Karpas-422 (cell line): ENCODE data around the gene HIC1. TPM values are rescaled to one million over a fixed set of nuclear protein-coding genes. Genes with fewer than 3 reads are reported as not detected.

ENCODE experiments used
- DNase-seq: peaks from one replicate; pipeline ENCODE4 v3.0.0-alpha.2; 2015
- H2AFZ ChIP-seq: fragments of 200-600 bp; sonication (generic); 2 replicates; pipeline ENCODE4 v1.6.1; 2014; ENCODE audit warnings: antibody characterized with exemption, low read length, mixed read lengths
- H3K27ac ChIP-seq: fragments of 200-600 bp; sonication (generic); 2 replicates; pipeline ENCODE4 v1.5.1; 2014; ENCODE audit warnings: mild to moderate bottlenecking, low read length, moderate library complexity
- H3K27me3 ChIP-seq: fragments of 200-600 bp; sonication (generic); 2 replicates; pipeline ENCODE4 v1.6.1; 2014; ENCODE audit warnings: low read length, mixed read lengths
- H3K36me3 ChIP-seq: fragments of 200-600 bp; sonication (generic); 2 replicates; pipeline ENCODE4 v1.6.1; 2014; ENCODE audit warnings: low read length, mixed read lengths; ENCODE audit not compliant: insufficient read depth
- H3K4me1 ChIP-seq: fragments of 200-600 bp; sonication (generic); 2 replicates; pipeline ENCODE4 v1.6.1; 2014; ENCODE audit warnings: mild to moderate bottlenecking, low read length, mixed read lengths
- H3K4me2 ChIP-seq: fragments of 200-600 bp; sonication (generic); 2 replicates; pipeline ENCODE4 v1.6.1; 2014; ENCODE audit warnings: low read length, low read depth, mild to moderate bottlenecking; ENCODE audit not compliant: poor library complexity, severe bottlenecking
- H3K4me3 ChIP-seq: fragments of 200-600 bp; sonication (generic); 2 replicates; pipeline ENCODE4 v1.5.1; 2014; ENCODE audit warnings: mild to moderate bottlenecking, antibody characterized with exemption, low read length, mixed read lengths
- H3K79me2 ChIP-seq: fragments of 200-600 bp; sonication (generic); 2 replicates; pipeline ENCODE4 v1.6.1; 2014; ENCODE audit warnings: mild to moderate bottlenecking, low read length, mixed read lengths
- H3K9ac ChIP-seq: fragments of 200-600 bp; sonication (generic); 2 replicates; pipeline ENCODE4 v1.6.0; 2014; ENCODE audit warnings: low read length
- H3K9me2 ChIP-seq: fragments of 200-600 bp; sonication (generic), shearing (Covaris generic); replicated peaks from 2 replicates; pipeline ENCODE4 v1.6.0; 2014; ENCODE audit warnings: mild to moderate bottlenecking, low read length, moderate library complexity; ENCODE audit not compliant: insufficient read depth
- H3K9me3 ChIP-seq: fragments of 300-700, 200-600 bp; sonication (generic); 2 replicates; pipeline ENCODE4 v1.6.1; 2014; ENCODE audit warnings: low read length, mixed read lengths
- H4K20me1 ChIP-seq: fragments of 200-600 bp; sonication (generic); 2 replicates; pipeline ENCODE4 v1.6.1; 2014; ENCODE audit warnings: mild to moderate bottlenecking, antibody characterized with exemption, low read length, low read depth; ENCODE audit not compliant: insufficient read depth
- total RNA-seq: library from RNA; depleted of rRNA; stranded (reverse); fragments of >200 nt; shearing (Covaris generic); gene quantifications from 2 replicates; pipeline ENCODE4 v1.2.3, GENCODE V29; 2014; ENCODE audit warnings: low replicate concordance

HIC1 gene
- total RNA-seq, 1 experiment from 2014 or later: 3.2 TPM

GRCh38 chr17:2076087-2076984 is 21.4 kb downstream of the HIC1 start:
- Histone ChIP-seq H3K4me3 (no peak overlapping the region), H3K79me2 (no peaks in the 10 kb centered on the region), H3K9me2 (no peaks in the 10 kb centered on the region), H3K27ac (no peak overlapping the region), H3K36me3 (no peaks in the 10 kb centered on the region), H3K9me3 (no peaks in the 10 kb centered on the region), H3K4me1 (peaks cover 6% of the 10 kb centered on the region), H3K27me3 (no peaks in the 10 kb centered on the region), H3K9ac (no peak overlapping the region), H2AFZ (no peak overlapping the region), H4K20me1 (no peaks in the 10 kb centered on the region), H3K4me2 (no peak overlapping the region)
- DNase-seq: no peak

DNA sequence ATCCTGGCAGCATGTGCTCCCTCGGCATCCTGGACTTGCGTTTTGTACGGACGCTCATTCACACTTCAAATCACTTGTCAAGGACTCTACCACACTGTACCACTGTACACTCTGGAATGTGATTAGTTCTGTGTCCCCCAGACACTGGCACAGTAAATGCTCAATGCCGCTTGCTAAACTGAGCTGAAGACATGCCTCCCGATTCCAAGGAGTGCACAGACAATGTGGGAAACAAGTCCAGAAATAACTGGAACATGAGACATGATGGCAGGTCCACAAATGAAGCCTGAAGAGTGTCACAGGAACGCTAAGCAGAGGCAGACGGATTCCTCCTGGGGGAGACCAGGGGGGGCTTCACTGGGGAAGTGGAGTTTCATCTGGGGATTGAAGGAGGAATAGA is 22.1 kb downstream of the HIC1 start:
- no peak for DNase-seq
- Histone ChIP-seq H3K27me3 (no peaks in the 10 kb centered on the region), H3K9ac (no peak overlapping the region), H3K27ac (no peak overlapping the region), H3K4me1 (peaks cover 6% of the 10 kb centered on the region), H3K4me2 (no peak overlapping the region), H3K36me3 (no peaks in the 10 kb centered on the region), H4K20me1 (no peaks in the 10 kb centered on the region), H3K9me3 (no peaks in the 10 kb centered on the region), H3K9me2 (no peaks in the 10 kb centered on the region), H3K79me2 (no peaks in the 10 kb centered on the region), H2AFZ (no peak overlapping the region), H3K4me3 (no peak overlapping the region)

- H2AFZ ChIP-seq: no peak overlapping the region
- no peaks in the 10 kb centered on the region for H3K36me3 ChIP-seq
- DNase-seq: no peak
- no peaks in the 10 kb centered on the region for H3K79me2 ChIP-seq
- H3K9me3 ChIP-seq: no peaks in the 10 kb centered on the region
- no peaks in the 10 kb centered on the region for H4K20me1 ChIP-seq
- peaks cover 10% of the 10 kb centered on the region for H3K4me1 ChIP-seq
- H3K4me3 ChIP-seq: no peak overlapping the region
- no peaks in the 10 kb centered on the region for H3K27me3 ChIP-seq
- H3K4me2 ChIP-seq: no peak overlapping the region
- H3K9me2 ChIP-seq: no peaks in the 10 kb centered on the region
- no peak overlapping the region for H3K27ac ChIP-seq
- H3K9ac ChIP-seq: no peak overlapping the region
Measured at GRCh38 chr17:2081564-2081963, 26.7 kb downstream of the HIC1 start.

DNA sequence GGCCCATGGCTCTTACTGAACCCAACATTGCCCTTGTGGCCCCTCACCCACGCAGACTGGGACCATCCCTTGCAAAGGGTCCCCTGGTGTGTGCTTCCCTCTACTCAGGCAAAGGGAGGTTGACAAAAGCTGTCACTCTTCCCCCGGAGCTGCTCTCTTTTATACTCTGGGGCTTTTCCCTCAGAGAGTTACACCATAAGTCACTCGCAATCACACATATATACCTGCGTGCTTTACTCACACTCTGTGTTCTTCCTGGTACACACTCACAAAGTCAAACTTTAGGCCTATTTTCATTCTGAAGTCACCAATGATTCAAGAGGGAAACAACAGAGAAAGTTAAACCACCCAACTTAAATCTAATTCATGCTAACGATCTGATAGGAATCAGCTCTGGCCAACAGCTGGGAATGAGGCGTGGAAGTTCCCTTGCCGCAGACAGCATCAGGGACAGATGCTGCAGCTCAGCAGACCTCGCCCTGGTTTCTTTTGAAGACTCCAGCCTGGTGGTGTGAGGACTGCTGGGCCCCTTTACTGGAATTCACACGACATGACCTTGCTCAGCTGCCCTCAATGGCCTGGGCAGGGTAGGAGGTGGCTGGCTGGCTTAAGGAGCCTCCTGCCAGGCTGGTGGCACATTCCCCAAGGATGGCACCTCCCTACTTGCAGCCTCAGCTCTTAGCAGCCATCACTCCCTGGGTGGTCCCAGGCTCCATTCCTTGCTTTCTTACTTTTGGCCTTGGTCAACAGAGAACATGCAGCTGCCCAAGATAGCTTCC is 27.3 kb downstream of the HIC1 start:
- no peak for DNase-seq
- Histone ChIP-seq H3K36me3 (no peaks in the 10 kb centered on the region), H3K4me3 (no peak overlapping the region), H3K79me2 (no peaks in the 10 kb centered on the region), H3K27ac (no peak overlapping the region), H3K4me1 (peaks cover 16% of the 10 kb centered on the region), H3K9me3 (no peaks in the 10 kb centered on the region), H2AFZ (no peak overlapping the region), H3K27me3 (no peaks in the 10 kb centered on the region), H3K9me2 (no peaks in the 10 kb centered on the region), H4K20me1 (no peaks in the 10 kb centered on the region), H3K9ac (no peak overlapping the region), H3K4me2 (no peak overlapping the region)

GRCh38 chr17:2083613-2084035 is 28.7 kb downstream of the HIC1 start:
- peaks cover 30% of the 10 kb centered on the region for H3K4me1 ChIP-seq
- DNase-seq: no peak
- H3K27ac ChIP-seq: no peak overlapping the region; the same call in 1 of the 2 replicates
- H3K36me3 ChIP-seq: no peaks in the 10 kb centered on the region
- H2AFZ ChIP-seq: no peak overlapping the region
- H4K20me1 ChIP-seq: no peaks in the 10 kb centered on the region
- no peaks in the 10 kb centered on the region for H3K79me2 ChIP-seq
- no peak overlapping the region for H3K4me3 ChIP-seq
- no peak overlapping the region for H3K4me2 ChIP-seq
- H3K9me3 ChIP-seq: no peaks in the 10 kb centered on the region
- 0 out of 2 replicates have a peak overlapping the region, but pooled peaks have one; percentile 38 for H3K9ac ChIP-seq
- H3K9me2 ChIP-seq: no peaks in the 10 kb centered on the region
- no peaks in the 10 kb centered on the region for H3K27me3 ChIP-seq

DNA sequence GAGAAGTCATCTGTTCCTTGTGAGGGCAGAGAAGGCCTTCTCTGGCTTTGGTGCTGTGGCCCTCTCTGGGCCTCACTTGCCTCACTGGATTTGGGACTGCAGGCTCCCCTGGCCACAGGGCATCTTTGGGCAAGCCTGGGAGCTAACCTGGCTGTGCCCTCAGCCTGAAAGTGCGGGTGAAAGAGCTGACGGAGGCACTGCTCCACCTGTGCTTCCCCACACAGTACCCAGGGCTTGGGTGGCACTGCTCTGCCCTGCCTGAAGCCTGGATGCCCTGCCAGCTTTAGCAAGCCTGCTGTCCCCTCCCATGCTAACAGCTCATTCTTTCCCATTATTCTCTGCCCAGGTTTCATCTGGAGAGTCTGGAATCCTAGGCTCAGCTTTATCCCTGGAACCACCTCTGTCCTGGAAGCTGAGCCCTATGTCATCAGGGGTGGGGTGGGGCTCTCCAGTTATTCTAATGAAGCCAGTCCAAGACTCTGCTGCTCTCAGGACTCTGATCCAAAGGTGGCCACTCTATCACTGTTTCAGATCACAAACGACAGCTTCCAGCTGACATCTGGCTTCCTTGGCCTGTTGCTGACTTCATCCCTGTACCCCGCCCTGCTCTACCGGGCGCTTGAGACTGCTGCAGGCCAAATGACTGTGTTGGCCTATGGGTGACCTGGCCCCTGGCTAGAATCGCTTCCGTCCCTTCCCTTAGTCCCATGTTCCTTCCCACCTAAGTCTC is 29.3 kb downstream of the HIC1 start:
- Histone ChIP-seq H3K4me3 (no peak overlapping the region), H3K79me2 (no peaks in the 10 kb centered on the region), H3K9ac (0 out of 2 replicates have a peak overlapping the region, but pooled peaks have one; percentile 38), H3K27ac (no peak overlapping the region; the same call in 1 of the 2 replicates), H2AFZ (no peak overlapping the region), H4K20me1 (no peaks in the 10 kb centered on the region), H3K27me3 (no peaks in the 10 kb centered on the region), H3K4me1 (peaks cover 36% of the 10 kb centered on the region), H3K9me3 (no peaks in the 10 kb centered on the region), H3K9me2 (no peaks in the 10 kb centered on the region), H3K4me2 (no peak overlapping the region), H3K36me3 (no peaks in the 10 kb centered on the region)
- DNase-seq: no peak

- no peaks in the 10 kb centered on the region for H3K79me2 ChIP-seq
- no peak overlapping the region for H3K27ac ChIP-seq
- H3K9me3 ChIP-seq: no peaks in the 10 kb centered on the region
- no peaks in the 10 kb centered on the region for H3K36me3 ChIP-seq
- H3K9ac ChIP-seq: no peak overlapping the region
- H2AFZ ChIP-seq: no peak overlapping the region
- no peak for DNase-seq
- H3K4me2 ChIP-seq: no peak overlapping the region
- no peaks in the 10 kb centered on the region for H3K27me3 ChIP-seq
- no peaks in the 10 kb centered on the region for H3K9me2 ChIP-seq
- H3K4me3 ChIP-seq: no peak overlapping the region
- no peaks in the 10 kb centered on the region for H4K20me1 ChIP-seq
- H3K4me1 ChIP-seq: peaks cover 44% of the 10 kb centered on the region
Measured at GRCh38 chr17:2084766-2085647, 30.1 kb downstream of the HIC1 start.
